KMS-11 (cell line): ENCODE data around the gene SMCP.

Experiments
- H2AFZ ChIP-seq: fragments of 200-600 bp; sonication (generic); 2 replicates; pipeline ENCODE4 v1.6.1; 2016; ENCODE audit warnings: antibody characterized with exemption, mixed run types, low read depth
- H3K27ac ChIP-seq: fragments of 200-600 bp; sonication (generic); 2 replicates; pipeline ENCODE4 v1.6.1; 2016; ENCODE audit warnings: mild to moderate bottlenecking, mixed run types
- H3K27me3 ChIP-seq: fragments of 200-600 bp; sonication (generic); 2 replicates; pipeline ENCODE4 v1.6.1; 2017; ENCODE audit warnings: mild to moderate bottlenecking, low read depth, mixed run types, moderate library complexity; ENCODE audit not compliant: insufficient read depth
- H3K36me3 ChIP-seq: fragments of 200-600 bp; sonication (generic); 2 replicates; pipeline ENCODE4 v1.6.1; 2017; ENCODE audit warnings: mild to moderate bottlenecking, mixed run types; ENCODE audit not compliant: insufficient read depth
- H3K4me1 ChIP-seq: fragments of 200-600 bp; sonication (generic); 2 replicates; pipeline ENCODE4 v1.6.1; 2016; ENCODE audit warnings: mild to moderate bottlenecking, low read depth, mixed run types; ENCODE audit not compliant: poor library complexity, severe bottlenecking
- H3K4me2 ChIP-seq: fragments of 200-600 bp; sonication (generic); 2 replicates; pipeline ENCODE4 v1.7.0; 2016; ENCODE audit warnings: mild to moderate bottlenecking, mixed run types
- H3K4me3 ChIP-seq: fragments of 200-600 bp; sonication (generic); IDR thresholded peaks from 2 replicates; pipeline ENCODE4 v1.6.1; 2017; ENCODE audit warnings: low read depth, low read length, mixed read lengths; ENCODE audit not compliant: insufficient read depth
- H3K79me2 ChIP-seq: fragments of 200-600 bp; sonication (generic); 2 replicates; pipeline ENCODE4 v1.6.1; 2016; ENCODE audit warnings: low read depth, mixed run types; ENCODE audit not compliant: insufficient read depth
- H3K9ac ChIP-seq: fragments of 200-600 bp; sonication (generic); 2 replicates; pipeline ENCODE4 v1.6.1; 2016; ENCODE audit warnings: mild to moderate bottlenecking, mixed run types
- H4K20me1 ChIP-seq: fragments of 200-600 bp; sonication (generic); 2 replicates; pipeline ENCODE4 v1.6.1; 2016; ENCODE audit warnings: mild to moderate bottlenecking, mixed run types; ENCODE audit not compliant: insufficient read depth
- TF ChIP-seq, protein P1 (sequence below): fragments of 200-600 bp; sonication (generic); conservative IDR thresholded peaks from 2 replicates; pipeline ENCODE4 v1.6.1; 2017; ENCODE audit warnings: low read depth, mild to moderate bottlenecking, antibody characterized with exemption, low read length, moderate library complexity, mixed read lengths

SMCP gene

DNA sequence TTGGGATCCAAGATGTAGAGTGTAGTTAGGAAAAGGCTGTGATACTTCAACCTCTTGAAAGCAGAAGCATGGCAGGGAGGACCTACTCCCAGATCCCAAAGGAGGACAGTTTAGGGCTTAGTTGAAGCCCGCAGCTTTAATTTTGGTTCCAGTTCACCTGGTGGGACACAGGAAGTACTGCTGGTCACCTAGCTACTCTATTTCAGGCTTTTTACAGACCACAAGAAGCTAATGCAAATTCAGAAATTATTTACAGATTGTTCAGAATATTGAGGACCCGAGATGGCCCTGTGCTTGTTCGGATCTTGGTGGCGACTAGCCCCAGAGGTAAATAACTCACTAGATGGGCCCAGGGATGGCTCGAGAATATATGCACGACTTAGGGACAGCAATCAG lies 6.4 kb upstream of the SMCP start:
- TF ChIP-seq, protein P1, sequence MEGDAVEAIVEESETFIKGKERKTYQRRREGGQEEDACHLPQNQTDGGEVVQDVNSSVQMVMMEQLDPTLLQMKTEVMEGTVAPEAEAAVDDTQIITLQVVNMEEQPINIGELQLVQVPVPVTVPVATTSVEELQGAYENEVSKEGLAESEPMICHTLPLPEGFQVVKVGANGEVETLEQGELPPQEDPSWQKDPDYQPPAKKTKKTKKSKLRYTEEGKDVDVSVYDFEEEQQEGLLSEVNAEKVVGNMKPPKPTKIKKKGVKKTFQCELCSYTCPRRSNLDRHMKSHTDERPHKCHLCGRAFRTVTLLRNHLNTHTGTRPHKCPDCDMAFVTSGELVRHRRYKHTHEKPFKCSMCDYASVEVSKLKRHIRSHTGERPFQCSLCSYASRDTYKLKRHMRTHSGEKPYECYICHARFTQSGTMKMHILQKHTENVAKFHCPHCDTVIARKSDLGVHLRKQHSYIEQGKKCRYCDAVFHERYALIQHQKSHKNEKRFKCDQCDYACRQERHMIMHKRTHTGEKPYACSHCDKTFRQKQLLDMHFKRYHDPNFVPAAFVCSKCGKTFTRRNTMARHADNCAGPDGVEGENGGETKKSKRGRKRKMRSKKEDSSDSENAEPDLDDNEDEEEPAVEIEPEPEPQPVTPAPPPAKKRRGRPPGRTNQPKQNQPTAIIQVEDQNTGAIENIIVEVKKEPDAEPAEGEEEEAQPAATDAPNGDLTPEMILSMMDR, result no peak
- Histone ChIP-seq H3K36me3 (no peaks in the 10 kb centered on the region), H3K79me2 (no peaks in the 10 kb centered on the region), H3K4me2 (no peak overlapping the region), H3K4me1 (no peaks in the 10 kb centered on the region), H4K20me1 (no peaks in the 10 kb centered on the region), H3K27me3 (no peaks in the 10 kb centered on the region), H3K27ac (no peak overlapping the region), H3K9ac (no peak overlapping the region), H2AFZ (no peak overlapping the region), H3K4me3 (no peak overlapping the region)

DNA sequence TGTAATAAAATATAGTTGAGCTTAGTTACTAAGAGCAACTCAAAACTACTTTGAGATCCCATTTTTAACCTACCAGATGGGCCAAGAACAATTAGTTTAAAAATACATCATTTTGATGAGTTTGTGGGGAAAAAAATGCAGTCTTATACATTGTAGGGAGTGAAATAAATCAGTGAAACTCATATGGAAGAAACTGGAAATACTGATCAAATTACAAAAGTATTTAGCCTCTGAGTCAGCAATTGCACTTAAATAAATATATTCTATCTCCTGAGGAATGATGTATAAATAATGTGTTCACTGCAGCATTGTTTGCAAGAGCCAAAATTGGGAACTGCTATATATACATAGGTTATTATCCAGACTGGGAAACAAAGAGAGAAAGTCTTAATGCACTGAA lies 4.6 kb upstream of the SMCP start:
- TF ChIP-seq, protein P1, result no peak
- Histone ChIP-seq H3K36me3 (no peaks in the 10 kb centered on the region), H3K27ac (no peak overlapping the region), H3K9ac (no peak overlapping the region), H3K79me2 (no peaks in the 10 kb centered on the region), H3K4me1 (no peaks in the 10 kb centered on the region), H2AFZ (no peak overlapping the region), H3K27me3 (no peaks in the 10 kb centered on the region), H3K4me2 (no peak overlapping the region), H3K4me3 (no peak overlapping the region), H4K20me1 (no peaks in the 10 kb centered on the region)

DNA sequence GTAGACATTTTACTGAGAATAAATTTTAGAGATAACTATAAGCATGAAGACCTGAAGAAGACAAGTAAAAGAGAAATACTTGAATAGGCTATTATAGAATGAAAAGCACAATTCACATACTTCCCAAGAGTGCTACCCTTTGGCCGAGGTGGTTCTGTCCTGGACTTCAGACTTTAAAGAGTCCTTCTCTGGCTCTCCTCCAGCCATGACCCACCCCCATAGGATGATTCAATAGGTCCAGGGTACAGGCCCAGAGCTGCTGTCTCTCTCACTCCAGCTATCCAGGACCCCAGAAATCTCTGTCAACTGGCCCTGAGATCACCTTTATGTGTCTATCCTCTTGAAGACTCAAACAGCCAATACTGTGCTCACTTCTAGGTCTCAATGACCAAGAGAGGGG lies 1.3 kb upstream of the SMCP start:
- Histone ChIP-seq H3K27me3 (no peaks in the 10 kb centered on the region), H3K4me2 (no peak overlapping the region), H3K4me3 (no peak overlapping the region), H3K4me1 (peaks cover 4% of the 10 kb centered on the region), H3K9ac (no peak overlapping the region), H4K20me1 (no peaks in the 10 kb centered on the region), H3K27ac (no peak overlapping the region), H3K79me2 (no peaks in the 10 kb centered on the region), H3K36me3 (no peaks in the 10 kb centered on the region), H2AFZ (no peak overlapping the region)
- TF ChIP-seq, protein P1, result no peak

- H2AFZ ChIP-seq, result no peak overlapping the region
- H3K27me3 ChIP-seq, result no peaks in the 10 kb centered on the region
- H3K36me3 ChIP-seq, result no peaks in the 10 kb centered on the region
- H3K4me2 ChIP-seq, result no peak overlapping the region
- no peaks in the 10 kb centered on the region for H3K79me2 ChIP-seq
- no peaks in the 10 kb centered on the region for H4K20me1 ChIP-seq
- H3K4me3 ChIP-seq, result no peak overlapping the region
- peaks cover 4% of the 10 kb centered on the region for H3K4me1 ChIP-seq
- H3K9ac ChIP-seq, result no peak overlapping the region
- H3K27ac ChIP-seq, result no peak overlapping the region
- TF ChIP-seq, protein P1, result no peak; the same call in 1 of the 2 replicates
Measured at GRCh38 chr1:152879559-152880198, 1.6 kb downstream of the SMCP start.
